Measurements from ENCODE around the gene SREK1IP1. TPM values are rescaled to one million over a fixed set of nuclear protein-coding genes. Genes with fewer than 3 reads are reported as not detected.

Gene SREK1IP1
- total and polyA plus RNA-seq, 2 of the 13 experiments (the other 11 are each of a cell fraction or from before 2014, with no cell fraction given), result 3.1 to 16.5 TPM

DNA sequence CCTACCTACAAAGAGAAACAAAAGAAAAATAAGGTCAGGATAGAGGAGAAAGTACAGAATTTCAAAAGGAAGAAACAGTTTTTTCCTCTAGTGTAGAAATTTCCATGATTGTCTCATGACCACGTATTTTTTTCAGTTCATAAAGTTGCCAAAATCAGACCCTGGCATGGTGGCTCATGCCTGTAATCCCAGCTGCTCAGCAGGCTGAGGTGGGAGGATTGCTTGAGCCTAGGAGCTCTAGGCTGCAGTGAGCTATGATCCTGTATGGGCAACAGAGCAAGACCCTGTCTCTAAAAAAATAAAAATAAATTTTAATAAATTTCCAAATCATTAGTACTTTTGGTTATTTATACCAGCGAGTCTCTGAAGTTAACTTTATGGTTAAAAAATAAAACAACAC, 38.0 kb upstream of the SREK1IP1 start (continued):
- no peak for TF ChIP-seq ZHX2 (IDR thresholded peaks at IDR 0.05; ENCODE audit: low read depth)
- no peak for TF ChIP-seq ZHX2 (CRISPR knock-in tag; IDR thresholded peaks at IDR 0.05; ENCODE audit: borderline replicate concordance)
- no peak for TF ChIP-seq PATZ1 (CRISPR knock-in tag; IDR thresholded peaks at IDR 0.05)
- TF ChIP-seq ZNF780A (CRISPR knock-in tag; IDR thresholded peaks at IDR 0.05), result no peak
- no peak for TF ChIP-seq REL (CRISPR knock-in tag; conservative IDR thresholded peaks at IDR 0.05)
- TF ChIP-seq CEBPZ (IDR thresholded peaks at IDR 0.05; ENCODE audit: low read length), result no peak
- no peak for TF ChIP-seq NFAT5 (CRISPR knock-in tag; IDR thresholded peaks at IDR 0.05)
